GM21723 (cell line): Measurements from ENCODE around the gene ARHGAP10.

Experiments used
- ATAC-seq: cut with Tn5 transposase; IDR thresholded peaks from one replicate; pipeline ENCODE4 v1.9.1; 2021; ENCODE audit warnings: mild to moderate bottlenecking, moderate library complexity; ENCODE audit not compliant: unreplicated experiment

Gene ARHGAP10

GRCh38 chr4:147943159-147943638 lies 211.3 kb downstream of the ARHGAP10 start:
- peak; percentile 95 for ATAC-seq

- ATAC-seq, result no peak
These were observed 212.4 kb downstream of the ARHGAP10 start for GRCh38 chr4:147944249-147944648.

GRCh38 chr4:147944670-147945260 lies 212.9 kb downstream of the ARHGAP10 start:
- no peak for ATAC-seq

- no peak for ATAC-seq
These were observed 216.4 kb downstream of the ARHGAP10 start for GRCh38 chr4:147948336-147948735.

GRCh38 chr4:147950261-147950660 lies 218.4 kb downstream of the ARHGAP10 start:
- no peak for ATAC-seq

- no peak for ATAC-seq
These were observed 219.0 kb downstream of the ARHGAP10 start for GRCh38 chr4:147950841-147951240.

GRCh38 chr4:147954850-147955249 lies 223.0 kb downstream of the ARHGAP10 start:
- ATAC-seq, result no peak

GRCh38 chr4:147955827-147956558 lies 224.1 kb downstream of the ARHGAP10 start:
- no peak for ATAC-seq

- ATAC-seq, result no peak
These were observed 225.6 kb downstream of the ARHGAP10 start for GRCh38 chr4:147957446-147957845.

- no peak for ATAC-seq
These were observed 226.2 kb downstream of the ARHGAP10 start for GRCh38 chr4:147958057-147958456.

- no peak for ATAC-seq
These were observed 226.7 kb downstream of the ARHGAP10 start for GRCh38 chr4:147958489-147959065.

GRCh38 chr4:147960971-147961370 lies 229.1 kb downstream of the ARHGAP10 start:
- ATAC-seq, result no peak

GRCh38 chr4:147963839-147964238 lies 232.0 kb downstream of the ARHGAP10 start:
- ATAC-seq, result no peak

GRCh38 chr4:147964266-147964880 lies 232.5 kb downstream of the ARHGAP10 start:
- no peak for ATAC-seq

- ATAC-seq, result no peak
These were observed 233.2 kb downstream of the ARHGAP10 start for GRCh38 chr4:147965056-147965455.

- ATAC-seq, result no peak
These were observed 234.0 kb downstream of the ARHGAP10 start for GRCh38 chr4:147965873-147966272.

- ATAC-seq, result no peak
These were observed 236.8 kb downstream of the ARHGAP10 start for GRCh38 chr4:147968641-147969040.

- peak; percentile 71 for ATAC-seq
These were observed 237.9 kb downstream of the ARHGAP10 start for GRCh38 chr4:147969573-147970385.

- no peak for ATAC-seq
These were observed 239.2 kb downstream of the ARHGAP10 start for GRCh38 chr4:147971116-147971515.

- no peak for ATAC-seq
These were observed 243.4 kb downstream of the ARHGAP10 start for GRCh38 chr4:147975325-147975724.
